Adipocyte (in vitro differentiated cells): ENCODE data around the gene PEX11G.

ENCODE experiments used
- DNase-seq: peaks from one replicate; pipeline ENCODE4 v3.0.0-alpha.2; 2015; ENCODE audit warnings: low read depth
- H3K27me3 ChIP-seq: replicated peaks from 2 replicates; pipeline ENCODE4 v1.7.0; 2013; ENCODE audit warnings: mild to moderate bottlenecking, low read length, moderate library complexity; ENCODE audit not compliant: control insufficient read depth, insufficient read depth
- H3K36me3 ChIP-seq: 2 replicates; pipeline ENCODE4 v1.7.0; 2013; ENCODE audit warnings: low read length, mild to moderate bottlenecking, moderate library complexity; ENCODE audit not compliant: control insufficient read depth, insufficient read depth, severe bottlenecking
- H3K4me1 ChIP-seq: 2 replicates; pipeline ENCODE4 v1.7.0; 2013; ENCODE audit warnings: mild to moderate bottlenecking, low read length, moderate library complexity; ENCODE audit not compliant: control insufficient read depth, insufficient read depth
- H3K4me3 ChIP-seq: 2 replicates; pipeline ENCODE4 v1.7.0; 2013; ENCODE audit warnings: mild to moderate bottlenecking, low read length, moderate library complexity
- H3K9ac ChIP-seq: 2 replicates; pipeline ENCODE4 v1.7.0; 2013; ENCODE audit warnings: mild to moderate bottlenecking, low read length, moderate library complexity
- H3K9me3 ChIP-seq: 2 replicates; pipeline ENCODE4 v1.7.0; 2013; ENCODE audit warnings: mild to moderate bottlenecking, low read length, moderate library complexity; ENCODE audit not compliant: control insufficient read depth

The PEX11G gene

DNA sequence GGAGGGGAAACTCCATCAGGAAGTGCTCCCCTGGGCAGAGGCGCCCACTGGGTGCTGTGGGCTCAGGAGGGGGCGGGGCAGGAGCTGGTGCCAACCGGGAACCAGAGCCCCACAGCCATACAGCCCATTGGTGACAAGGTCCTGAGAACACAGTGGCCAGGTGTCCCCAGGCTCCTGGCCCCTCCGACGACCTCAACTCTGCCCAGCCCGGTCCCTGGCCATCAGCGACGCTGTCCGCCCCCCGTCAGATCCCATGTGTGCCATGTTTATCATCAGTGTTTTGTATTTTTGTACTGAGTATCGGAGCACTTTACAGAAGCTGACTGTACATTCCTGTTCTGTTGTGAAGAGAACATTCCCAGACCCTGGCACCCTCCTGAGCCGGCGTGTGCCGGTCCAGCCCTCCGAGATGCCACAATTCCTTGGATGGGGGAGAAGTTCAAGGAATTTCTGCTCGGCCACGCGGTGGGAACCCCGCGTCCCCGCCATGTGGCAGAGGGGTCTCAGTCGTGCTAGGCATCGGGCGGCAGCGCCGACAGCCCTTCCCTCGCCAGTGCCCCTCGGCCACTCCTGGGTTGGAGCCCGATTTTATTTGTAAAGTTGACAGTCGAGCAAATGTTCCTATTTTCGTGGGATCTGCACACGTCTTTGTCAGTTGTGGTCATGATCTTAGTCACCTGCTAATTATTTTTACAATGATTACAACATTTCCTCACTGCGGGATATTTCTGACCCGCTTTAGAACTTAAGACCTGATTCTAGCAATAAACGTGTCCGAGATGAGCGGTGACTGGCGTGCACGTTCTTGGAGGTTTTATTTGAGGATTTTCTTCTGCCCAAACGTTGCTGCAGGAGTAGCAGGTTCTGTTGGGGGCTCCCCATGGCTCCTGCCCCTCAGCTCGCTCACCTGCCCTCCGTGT, 16.9 kb downstream of the PEX11G start:
- Histone ChIP-seq H3K27me3 (no peaks in the 10 kb centered on the region), H3K4me3 (no peak overlapping the region), H3K36me3 (peaks cover 22% of the 10 kb centered on the region), H3K4me1 (no peaks in the 10 kb centered on the region), H3K9ac (no peak overlapping the region), H3K9me3 (no peaks in the 10 kb centered on the region)
- DNase-seq = no peak

DNA sequence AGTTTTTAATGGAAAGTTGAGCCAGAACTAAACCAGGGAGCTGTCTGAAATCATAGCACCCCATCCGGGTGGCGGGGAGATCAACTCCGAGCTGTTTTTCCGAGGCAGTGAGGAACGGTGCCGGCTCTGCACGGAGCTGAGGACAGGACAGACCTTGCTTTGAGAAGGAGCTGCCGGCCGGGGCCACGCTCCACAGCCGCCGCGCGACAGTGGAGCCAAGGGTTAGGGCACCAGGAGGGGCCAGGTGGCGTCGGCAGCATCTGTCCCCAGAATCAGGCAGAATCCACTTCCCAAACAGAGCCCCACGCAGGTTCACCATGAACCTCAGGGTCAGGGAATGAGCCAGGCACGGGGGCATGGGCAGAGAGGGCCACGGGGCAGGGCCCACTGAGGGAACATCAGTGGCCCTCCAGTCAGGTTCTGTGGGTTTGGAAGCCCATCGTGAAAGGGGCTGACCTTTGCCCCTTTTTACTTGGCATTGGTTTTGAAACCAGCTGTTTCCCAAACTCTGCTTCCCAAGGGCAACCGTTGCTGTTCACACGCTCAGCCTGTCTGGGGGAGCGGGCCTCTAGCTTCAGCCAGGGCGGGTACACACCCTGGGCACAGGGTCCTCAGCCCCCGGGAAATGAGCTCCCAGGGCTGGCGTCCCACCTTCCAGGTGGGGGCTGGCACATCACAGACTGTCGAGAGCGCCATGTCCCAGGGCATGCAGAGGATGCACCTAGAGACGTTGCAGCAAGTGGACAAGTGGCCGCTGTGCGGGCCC, 18.1 kb downstream of the PEX11G start:
- Histone ChIP-seq H3K4me3 (no peak overlapping the region), H3K27me3 (no peaks in the 10 kb centered on the region), H3K4me1 (no peaks in the 10 kb centered on the region), H3K36me3 (peaks cover 22% of the 10 kb centered on the region), H3K9me3 (no peaks in the 10 kb centered on the region), H3K9ac (no peak overlapping the region)
- DNase-seq = no peak

GRCh38 chr19:7469669-7470285, 19.1 kb downstream of the PEX11G start:
- H3K9me3 ChIP-seq = no peaks in the 10 kb centered on the region
- H3K9ac ChIP-seq = no peak overlapping the region
- no peaks in the 10 kb centered on the region for H3K4me1 ChIP-seq
- peaks cover 25% of the 10 kb centered on the region for H3K36me3 ChIP-seq
- H3K27me3 ChIP-seq = no peaks in the 10 kb centered on the region
- DNase-seq = no peak
- H3K4me3 ChIP-seq = no peak overlapping the region

GRCh38 chr19:7468840-7469239, 20.0 kb downstream of the PEX11G start:
- H3K9me3 ChIP-seq = no peaks in the 10 kb centered on the region
- no peaks in the 10 kb centered on the region for H3K4me1 ChIP-seq
- H3K36me3 ChIP-seq = peaks cover 30% of the 10 kb centered on the region
- DNase-seq = no peak
- H3K27me3 ChIP-seq = no peaks in the 10 kb centered on the region
- H3K9ac ChIP-seq = no peak overlapping the region
- no peak overlapping the region for H3K4me3 ChIP-seq

DNA sequence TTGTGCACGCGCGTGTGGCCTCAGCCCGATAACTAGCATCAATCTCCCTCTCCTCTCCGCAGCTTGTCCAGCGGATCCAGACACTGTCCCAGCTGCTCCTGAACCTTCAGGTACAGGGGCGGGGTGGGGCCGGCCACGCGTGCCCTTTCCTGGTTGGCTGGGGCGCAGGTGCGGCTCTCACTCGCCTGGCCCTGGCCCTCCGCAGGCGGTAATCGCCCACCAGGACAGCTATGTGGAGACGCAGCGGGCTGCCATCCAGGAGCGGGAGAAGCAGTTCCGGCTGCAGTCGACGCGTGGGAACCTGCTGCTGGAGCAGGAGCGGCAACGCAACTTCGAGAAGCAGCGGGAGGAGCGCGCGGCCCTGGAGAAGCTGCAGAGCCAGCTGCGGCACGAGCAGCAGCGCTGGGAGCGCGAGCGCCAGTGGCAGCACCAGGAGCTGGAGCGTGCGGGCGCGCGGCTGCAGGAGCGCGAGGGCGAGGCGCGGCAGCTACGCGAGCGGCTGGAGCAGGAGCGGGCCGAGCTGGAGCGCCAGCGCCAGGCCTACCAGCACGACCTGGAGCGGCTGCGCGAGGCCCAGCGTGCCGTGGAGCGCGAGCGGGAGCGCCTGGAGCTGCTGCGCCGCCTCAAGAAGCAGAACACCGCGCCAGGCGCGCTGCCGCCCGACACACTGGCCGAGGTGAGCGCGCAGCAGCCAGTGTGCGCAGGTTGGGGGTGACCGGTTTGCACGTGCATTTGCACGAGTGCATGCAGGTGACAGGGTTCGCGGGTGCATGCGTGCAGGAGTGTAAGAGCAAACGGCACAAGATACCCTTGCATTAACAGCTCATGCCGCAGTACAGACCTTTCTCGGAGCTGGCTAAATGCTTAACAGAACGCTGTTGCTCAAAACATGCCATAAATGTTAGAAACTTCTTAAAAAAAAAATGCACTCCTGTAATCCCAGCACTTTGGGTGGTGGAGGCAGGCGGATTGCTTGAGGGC, 21.5 kb downstream of the PEX11G start:
- no peak for DNase-seq
- Histone ChIP-seq H3K4me3 (no peak overlapping the region), H3K4me1 (no peaks in the 10 kb centered on the region), H3K9me3 (no peaks in the 10 kb centered on the region), H3K27me3 (no peaks in the 10 kb centered on the region), H3K9ac (no peak overlapping the region), H3K36me3 (peaks cover 36% of the 10 kb centered on the region)

GRCh38 chr19:7463575-7463974, 25.3 kb downstream of the PEX11G start:
- no peaks in the 10 kb centered on the region for H3K27me3 ChIP-seq
- H3K4me1 ChIP-seq = no peaks in the 10 kb centered on the region
- H3K9ac ChIP-seq = no peak overlapping the region
- H3K9me3 ChIP-seq = no peaks in the 10 kb centered on the region
- DNase-seq = no peak
- H3K4me3 ChIP-seq = no peak overlapping the region
- H3K36me3 ChIP-seq = peaks cover 44% of the 10 kb centered on the region

GRCh38 chr19:7461841-7462629, 26.8 kb downstream of the PEX11G start:
- no peaks in the 10 kb centered on the region for H3K27me3 ChIP-seq
- H3K4me1 ChIP-seq = no peaks in the 10 kb centered on the region
- H3K4me3 ChIP-seq = no peak overlapping the region
- DNase-seq = no peak
- peaks cover 41% of the 10 kb centered on the region for H3K36me3 ChIP-seq
- no peak overlapping the region for H3K9ac ChIP-seq
- no peaks in the 10 kb centered on the region for H3K9me3 ChIP-seq

GRCh38 chr19:7460562-7460966, 28.3 kb downstream of the PEX11G start:
- Histone ChIP-seq H3K4me3 (no peak overlapping the region), H3K27me3 (no peaks in the 10 kb centered on the region), H3K9ac (no peak overlapping the region), H3K9me3 (no peaks in the 10 kb centered on the region), H3K4me1 (no peaks in the 10 kb centered on the region), H3K36me3 (peaks cover 46% of the 10 kb centered on the region)
- DNase-seq = no peak

- no peaks in the 10 kb centered on the region for H3K4me1 ChIP-seq
- H3K9me3 ChIP-seq = no peaks in the 10 kb centered on the region
- H3K27me3 ChIP-seq = no peaks in the 10 kb centered on the region
- no peak for DNase-seq
- H3K9ac ChIP-seq = no peak overlapping the region
- H3K4me3 ChIP-seq = no peak overlapping the region
- H3K36me3 ChIP-seq = peaks cover 43% of the 10 kb centered on the region
Observed at GRCh38 chr19:7459773-7460172, 29.1 kb downstream of the PEX11G start.

DNA sequence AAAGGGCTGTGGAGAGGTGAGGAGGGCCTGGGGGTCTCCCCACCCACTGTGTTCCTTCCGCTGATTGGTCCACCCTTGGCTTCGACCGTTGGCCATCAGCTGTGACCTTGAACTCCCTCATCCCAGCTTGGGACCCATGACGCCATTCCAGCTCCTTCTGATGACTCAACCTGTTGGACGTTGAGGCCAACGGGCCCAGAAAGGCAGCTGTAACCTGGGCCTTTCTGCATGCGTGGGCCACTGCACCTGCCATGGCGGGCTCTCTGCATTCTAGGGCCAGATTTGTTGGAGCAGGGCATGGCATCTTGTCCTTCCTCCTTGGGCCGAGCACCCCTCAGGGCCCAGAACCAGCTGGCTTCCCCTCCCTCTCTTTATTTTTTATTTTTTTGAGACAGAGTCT, 30.2 kb downstream of the PEX11G start:
- peaks cover 42% of the 10 kb centered on the region for H3K36me3 ChIP-seq
- DNase-seq = no peak
- H3K4me1 ChIP-seq = no peaks in the 10 kb centered on the region
- no peak overlapping the region for H3K9ac ChIP-seq
- H3K4me3 ChIP-seq = no peak overlapping the region
- H3K9me3 ChIP-seq = no peaks in the 10 kb centered on the region
- H3K27me3 ChIP-seq = no peaks in the 10 kb centered on the region
